Measurements from ENCODE around the gene MYDGF. TPM values are rescaled to one million over a fixed set of nuclear protein-coding genes. Genes with fewer than 3 reads are reported as not detected.

The MYDGF gene
- polyA plus RNA-seq, 3 donors, result 64.6 to 165 (median 160) TPM

- Mint-ChIP-seq H3K4me1 (peaks cover 3% of the 10 kb centered on the region), H3K9me3 (no peaks in the 10 kb centered on the region), H3K4me3 (no peak overlapping the region), H3K36me3 (peaks cover 69 to 90% of the 10 kb centered on the region in 2 donors), H3K27me3 (ENCODE audit: low read depth in 3 of 3) (peaks cover 0 to 3% (median 0%) of the 10 kb centered on the region in 3 donors), H3K27ac (peak overlapping the region in 1 of 7 donors; percentile 46)
- H3K4me2 ChIP-seq (replicated peaks; ENCODE audit: extremely low read depth, low read length, poor library complexity, severe bottlenecking), result no peak overlapping the region
- H3K79me2 ChIP-seq (ENCODE audit: insufficient read depth, low read length), result no peaks in the 10 kb centered on the region
- peaks cover 0 to 4% of the 10 kb centered on the region in 2 donors for H3K4me1 ChIP-seq (ENCODE audit: control insufficient read depth in 1 of 2, insufficient read depth in 2 of 2, low read length in 2 of 2)
- no peaks in the 10 kb centered on the region for H3K9me3 ChIP-seq (replicated peaks in 1 of 2; ENCODE audit: control insufficient read depth in 1 of 2, insufficient read depth in 1 of 2, low read length in 2 of 2)
- TF ChIP-seq CTCF (IDR thresholded peaks at IDR 0.05), result no peak
- no peak overlapping the region for H2AFZ ChIP-seq (ENCODE audit: insufficient read depth, low read depth, low read length, poor library complexity, severe bottlenecking)
- no peak overlapping the region for H3K4me3 ChIP-seq (replicated peaks in 1 of 3; ENCODE audit: low read depth in 2 of 3, low read length in 3 of 3)
- WGBS (ENCODE audit: insufficient coverage), result 88% methylated on average over 7 of the region's 10 CpGs
- H3K9ac ChIP-seq (ENCODE audit: insufficient read depth, low read length, poor library complexity, severe bottlenecking), result no peak overlapping the region
- no peaks in the 10 kb centered on the region for H4K20me1 ChIP-seq (ENCODE audit: insufficient read depth, low read length)
- no peak overlapping the region for H3K27ac ChIP-seq (ENCODE audit: low read depth in 1 of 2, low read length in 2 of 2)
- H3K27me3 ChIP-seq (ENCODE audit: control insufficient read depth in 2 of 2, insufficient read depth in 2 of 2, low read length in 2 of 2), result no peaks in the 10 kb centered on the region
- no peak for DNase-seq
- peaks cover 80 to 95% of the 10 kb centered on the region in 2 donors for H3K36me3 ChIP-seq (replicated peaks in 1 of 2; ENCODE audit: control insufficient read depth in 1 of 2, insufficient read depth in 2 of 2, low read length in 2 of 2)
- intact Hi-C loops (cut with micrococcal nuclease), result no loop called here
Measured at GRCh38 chr19:4686700-4687099, 16.6 kb upstream of the MYDGF start.

- no peak overlapping the region for H3K4me3 Mint-ChIP-seq
- Histone ChIP-seq H3K27me3 (ENCODE audit: control insufficient read depth in 2 of 2, insufficient read depth in 2 of 2, low read length in 2 of 2) (no peaks in the 10 kb centered on the region), H3K4me1 (ENCODE audit: control insufficient read depth in 1 of 2, insufficient read depth in 2 of 2, low read length in 2 of 2) (no peaks in the 10 kb centered on the region), H3K27ac (ENCODE audit: low read depth in 1 of 2, low read length in 2 of 2) (no peak overlapping the region), H4K20me1 (ENCODE audit: insufficient read depth, low read length) (no peaks in the 10 kb centered on the region), H3K79me2 (ENCODE audit: insufficient read depth, low read length) (no peaks in the 10 kb centered on the region), H3K9me3 (replicated peaks in 1 of 2; ENCODE audit: control insufficient read depth in 1 of 2, insufficient read depth in 1 of 2, low read length in 2 of 2) (no peaks in the 10 kb centered on the region), H3K4me3 (replicated peaks in 1 of 3; ENCODE audit: low read depth in 2 of 3, low read length in 3 of 3) (no peak overlapping the region), H3K4me2 (replicated peaks; ENCODE audit: extremely low read depth, low read length, poor library complexity, severe bottlenecking) (no peak overlapping the region), H3K9ac (ENCODE audit: insufficient read depth, low read length, poor library complexity, severe bottlenecking) (no peak overlapping the region), H2AFZ (ENCODE audit: insufficient read depth, low read depth, low read length, poor library complexity, severe bottlenecking) (no peak overlapping the region), H3K36me3 (replicated peaks in 1 of 2; ENCODE audit: control insufficient read depth in 1 of 2, insufficient read depth in 2 of 2, low read length in 2 of 2) (peaks cover 75 to 95% of the 10 kb centered on the region in 2 donors)
- H3K9me3 Mint-ChIP-seq, result no peaks in the 10 kb centered on the region
- no peaks in the 10 kb centered on the region for H3K27me3 Mint-ChIP-seq (ENCODE audit: low read depth in 3 of 3)
- TF ChIP-seq CTCF (IDR thresholded peaks at IDR 0.05), result no peak
- no peaks in the 10 kb centered on the region for H3K4me1 Mint-ChIP-seq
- DNase-seq, result no peak
- H3K27ac Mint-ChIP-seq, result peak overlapping the region in 2 of 7 donors; percentile 48 to 67
- intact Hi-C loops (cut with micrococcal nuclease), result no loop called here
- 98% methylated on average over 27 of the region's 28 CpGs for WGBS (ENCODE audit: insufficient coverage)
- peaks cover 58 to 88% of the 10 kb centered on the region in 2 donors for H3K36me3 Mint-ChIP-seq
Measured at GRCh38 chr19:4684312-4685095, 14.4 kb upstream of the MYDGF start.
